ENCODE data around the gene CLIC3.

GRCh38 chr9:137007816-137008270 is 11.5 kb upstream of the CLIC3 start:
- TF ChIP-seq POLR2A (IDR thresholded peaks at IDR 0.05; ENCODE audit: low read length) (no peak), GATA1 (IDR thresholded peaks at IDR 0.05; ENCODE audit: low read depth, low read length) (no peak)

Data from erythroblast (primary cell).